GM12801 (cell line): ENCODE results near the gene MED13L.

Source experiments
- CTCF ChIP-seq: IDR thresholded peaks from one replicate; pipeline ENCODE4 v1.5.1; 2011; ENCODE audit warnings: control low read depth; ENCODE audit not compliant: insufficient read length; ENCODE audit errors: extremely low read depth

MED13L gene

GRCh38 chr12:116160883-116161458 lies 116.5 kb downstream of the MED13L start:
- TF ChIP-seq CTCF = no peak

- TF ChIP-seq CTCF = no peak
These were observed 117.3 kb downstream of the MED13L start for GRCh38 chr12:116160231-116160630.

- TF ChIP-seq CTCF = no peak
These were observed 117.8 kb downstream of the MED13L start for GRCh38 chr12:116159593-116160200.

GRCh38 chr12:116159175-116159574 lies 118.3 kb downstream of the MED13L start:
- no peak for TF ChIP-seq CTCF

- no peak for TF ChIP-seq CTCF
These were observed 119.6 kb downstream of the MED13L start for GRCh38 chr12:116157845-116158267.

GRCh38 chr12:116156614-116157013 lies 120.9 kb downstream of the MED13L start:
- TF ChIP-seq CTCF = no peak

- no peak for TF ChIP-seq CTCF
These were observed 122.1 kb downstream of the MED13L start for GRCh38 chr12:116155383-116155782.

GRCh38 chr12:116153983-116154382 lies 123.5 kb downstream of the MED13L start:
- TF ChIP-seq CTCF = no peak
